ENCODE results near the gene TACR2. TPM values are rescaled to one million over a fixed set of nuclear protein-coding genes. Genes with fewer than 3 reads are reported as not detected.
A peak's percentile ranks its signal among the peaks of the same experiment; 100 is the strongest.

The TACR2 gene
- total and polyA plus RNA-seq, 2 of the 13 experiments (the other 11 are each of a cell fraction or from before 2014, with no cell fraction given), result 0.04 TPM; not detected in 1

DNA sequence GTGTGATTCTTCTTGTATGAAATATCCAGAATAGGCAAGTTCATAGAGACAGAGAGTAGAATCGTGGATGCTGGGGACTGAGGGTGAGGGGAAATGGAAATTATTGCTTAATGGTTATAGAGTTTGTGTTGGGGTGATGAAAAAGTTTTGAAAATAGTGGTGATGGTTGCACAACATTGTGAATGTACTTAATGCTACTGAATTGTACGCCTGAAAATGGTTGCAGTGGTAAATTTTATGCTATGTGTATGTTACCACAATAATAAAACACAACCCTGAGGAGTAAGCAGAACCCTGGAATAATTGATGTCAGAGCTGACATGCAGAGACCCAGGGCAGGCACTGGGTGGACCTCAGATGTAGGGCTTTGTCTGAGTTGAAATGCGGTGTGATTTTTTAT, 57.6 kb downstream of the TACR2 start:
- Histone ChIP-seq H2AFZ (ENCODE audit: low read length) (no peak overlapping the region), H4K20me1 (ENCODE audit: insufficient read depth, low read length) (no peaks in the 10 kb centered on the region), H3K79me2 (ENCODE audit: insufficient read depth, low read length) (no peaks in the 10 kb centered on the region), H3K36me3 (replicated peaks in 1 of 2; ENCODE audit: control insufficient read depth in 1 of 2, insufficient read depth in 2 of 2, low read length in 2 of 2) (no peaks in the 10 kb centered on the region), H3K4me1 (ENCODE audit: insufficient read depth, low read length) (no peaks in the 10 kb centered on the region), H3K9me3 (ENCODE audit: low read length) (no peaks in the 10 kb centered on the region), H3K4me2 (ENCODE audit: low read depth, low read length) (no peak overlapping the region), H3K27me3 (ENCODE audit: control insufficient read depth in 1 of 2, insufficient read depth in 2 of 2, low read length in 2 of 2) (peaks cover 0 to 8% of the 10 kb centered on the region in 2 experiments; a peak in 2 of 5 replicates), H3K27ac (ENCODE audit: extremely low read length, insufficient read depth, low read length) (no peak overlapping the region), H3K4me3 (replicated peaks in 1 of 3; ENCODE audit: insufficient read depth in 1 of 3, low read depth in 2 of 3, low read length in 3 of 3) (no peak overlapping the region), H3K9ac (ENCODE audit: insufficient read depth, low read depth, low read length) (no peak overlapping the region)
- no peak for FAIRE-seq
- TF ChIP-seq CEBPB (IDR thresholded peaks at IDR 0.05; ENCODE audit: borderline replicate concordance, low read depth, low read length) (peak; percentile 55; the same call in 1 of the 2 replicates), EZH2 (conservative IDR thresholded peaks at IDR 0.05; ENCODE audit: low read depth, low read length) (no peak)
- in situ Hi-C loops (cut with HindIII; ENCODE audit: extremely low pct_ligation_motif_present, low pct_unique_long_range_greater_than_20kb), result no loop called here
- WGBS (ENCODE audit: low lambda C conversion rate), result 33% methylated on average over 3 of the region's 3 CpGs
- DNase-seq (ENCODE audit: low spot score), result no peak
- no peak for ATAC-seq
- intact Hi-C loops (cut with micrococcal nuclease; ENCODE audit: unreplicated experiment), result no loop called here
- ChIA-PET POLR2A (no interaction called here), CTCF (ENCODE audit: low intra/inter-chr PET ratio, low total read pairs) (no interaction called here)
- BruUV-seq (replicated peaks), result no TSS peak

DNA sequence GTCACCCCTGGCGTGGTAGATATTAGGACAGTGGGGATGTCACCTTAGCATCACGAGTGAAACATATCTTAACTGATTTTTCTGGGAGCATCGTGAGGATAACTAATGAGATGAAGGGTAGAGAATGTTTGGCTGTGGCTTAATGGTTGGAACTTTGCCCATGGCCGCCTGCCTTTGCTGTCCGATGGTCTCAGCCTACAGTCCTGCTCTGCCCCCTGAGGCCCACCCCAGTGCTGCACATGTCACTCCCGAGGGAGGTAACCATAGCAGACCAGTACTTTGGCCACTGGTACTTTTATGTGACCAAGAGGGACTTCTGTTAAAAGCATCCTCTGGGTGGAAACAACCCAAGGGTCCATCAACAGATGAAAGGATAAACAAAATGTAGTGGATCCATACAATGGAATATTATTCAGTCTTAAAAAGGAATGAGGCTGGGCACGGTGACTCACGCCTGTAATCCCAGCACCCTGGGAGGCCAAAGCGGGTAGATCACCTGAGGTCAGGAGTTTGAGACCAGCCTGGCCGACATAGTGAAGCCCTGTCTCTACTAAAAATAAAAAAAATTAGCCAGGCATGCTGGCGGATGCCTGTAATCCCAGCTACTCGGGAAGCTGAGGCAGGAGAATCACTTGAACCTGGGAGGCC, 58.4 kb downstream of the TACR2 start:
- in situ Hi-C loops (cut with HindIII; ENCODE audit: extremely low pct_ligation_motif_present, low pct_unique_long_range_greater_than_20kb), result no loop called here
- TF ChIP-seq ZNF121 (CRISPR knock-in tag; IDR thresholded peaks at IDR 0.05) (no peak), PLRG1 (conservative IDR thresholded peaks at IDR 0.05) (no peak), NFRKB (IDR thresholded peaks at IDR 0.05) (no peak), ZNF230 (CRISPR knock-in tag; IDR thresholded peaks at IDR 0.05) (no peak), MYNN (CRISPR knock-in tag; IDR thresholded peaks at IDR 0.05; ENCODE audit: low read depth) (no peak), ZNF143 (CRISPR knock-in tag; IDR thresholded peaks at IDR 0.05) (no peak), ZFX (CRISPR knock-in tag; IDR thresholded peaks at IDR 0.05; ENCODE audit: low read depth) (no peak), MAFF (IDR thresholded peaks at IDR 0.05; ENCODE audit: low read depth, low read length) (no peak)
- TF ChIP-seq, protein P1, sequence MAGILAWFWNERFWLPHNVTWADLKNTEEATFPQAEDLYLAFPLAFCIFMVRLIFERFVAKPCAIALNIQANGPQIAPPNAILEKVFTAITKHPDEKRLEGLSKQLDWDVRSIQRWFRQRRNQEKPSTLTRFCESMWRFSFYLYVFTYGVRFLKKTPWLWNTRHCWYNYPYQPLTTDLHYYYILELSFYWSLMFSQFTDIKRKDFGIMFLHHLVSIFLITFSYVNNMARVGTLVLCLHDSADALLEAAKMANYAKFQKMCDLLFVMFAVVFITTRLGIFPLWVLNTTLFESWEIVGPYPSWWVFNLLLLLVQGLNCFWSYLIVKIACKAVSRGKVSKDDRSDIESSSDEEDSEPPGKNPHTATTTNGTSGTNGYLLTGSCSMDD (CRISPR knock-in tag; IDR thresholded peaks at IDR 0.05), result no peak
- TF ChIP-seq, protein P2, sequence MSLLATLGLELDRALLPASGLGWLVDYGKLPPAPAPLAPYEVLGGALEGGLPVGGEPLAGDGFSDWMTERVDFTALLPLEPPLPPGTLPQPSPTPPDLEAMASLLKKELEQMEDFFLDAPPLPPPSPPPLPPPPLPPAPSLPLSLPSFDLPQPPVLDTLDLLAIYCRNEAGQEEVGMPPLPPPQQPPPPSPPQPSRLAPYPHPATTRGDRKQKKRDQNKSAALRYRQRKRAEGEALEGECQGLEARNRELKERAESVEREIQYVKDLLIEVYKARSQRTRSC (CRISPR knock-in tag; IDR thresholded peaks at IDR 0.05; ENCODE audit: low read depth), result no peak
- TF ChIP-seq, protein P3, sequence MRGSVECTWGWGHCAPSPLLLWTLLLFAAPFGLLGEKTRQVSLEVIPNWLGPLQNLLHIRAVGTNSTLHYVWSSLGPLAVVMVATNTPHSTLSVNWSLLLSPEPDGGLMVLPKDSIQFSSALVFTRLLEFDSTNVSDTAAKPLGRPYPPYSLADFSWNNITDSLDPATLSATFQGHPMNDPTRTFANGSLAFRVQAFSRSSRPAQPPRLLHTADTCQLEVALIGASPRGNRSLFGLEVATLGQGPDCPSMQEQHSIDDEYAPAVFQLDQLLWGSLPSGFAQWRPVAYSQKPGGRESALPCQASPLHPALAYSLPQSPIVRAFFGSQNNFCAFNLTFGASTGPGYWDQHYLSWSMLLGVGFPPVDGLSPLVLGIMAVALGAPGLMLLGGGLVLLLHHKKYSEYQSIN (CRISPR knock-in tag; IDR thresholded peaks at IDR 0.05; ENCODE audit: borderline replicate concordance), result no peak
- Histone ChIP-seq H3K9ac (ENCODE audit: insufficient read depth, low read depth, low read length) (no peak overlapping the region), H2AFZ (ENCODE audit: low read length) (no peak overlapping the region), H3K9me3 (ENCODE audit: low read length) (no peaks in the 10 kb centered on the region), H3K79me2 (ENCODE audit: insufficient read depth, low read length) (no peaks in the 10 kb centered on the region), H3K27ac (ENCODE audit: extremely low read length, insufficient read depth, low read length) (no peak overlapping the region), H3K4me2 (ENCODE audit: low read depth, low read length) (no peak overlapping the region), H3K4me3 (replicated peaks in 1 of 3; ENCODE audit: insufficient read depth in 1 of 3, low read depth in 2 of 3, low read length in 3 of 3) (no peak overlapping the region), H4K20me1 (ENCODE audit: insufficient read depth, low read length) (no peaks in the 10 kb centered on the region), H3K4me1 (ENCODE audit: insufficient read depth, low read length) (no peaks in the 10 kb centered on the region), H3K27me3 (ENCODE audit: control insufficient read depth in 1 of 2, insufficient read depth in 2 of 2, low read length in 2 of 2) (peaks cover 0 to 8% of the 10 kb centered on the region in 2 experiments; a peak in 2 of 5 replicates), H3K36me3 (replicated peaks in 1 of 2; ENCODE audit: control insufficient read depth in 1 of 2, insufficient read depth in 2 of 2, low read length in 2 of 2) (no peaks in the 10 kb centered on the region)
- FAIRE-seq, result no peak
- intact Hi-C loops (cut with micrococcal nuclease; ENCODE audit: unreplicated experiment), result no loop called here
- no TSS peak for BruUV-seq (replicated peaks)
- DNase-seq (ENCODE audit: low spot score), result no peak
- ATAC-seq, result peak; percentile 52; the same call in 2 of the 3 replicates
- ChIA-PET CTCF (ENCODE audit: low intra/inter-chr PET ratio, low total read pairs) (no interaction called here), POLR2A (no interaction called here)
- 30% methylated on average over 11 of the region's 12 CpGs for WGBS (ENCODE audit: low lambda C conversion rate)

Data from HepG2 (cell line).